Keratinocyte (primary cell): Measurements from ENCODE around the gene FAM221B. TPM values are rescaled to one million over a fixed set of nuclear protein-coding genes. Genes with fewer than 3 reads are reported as not detected.

ENCODE experiments used
- DNase-seq: peaks from one replicate; pipeline ENCODE4 v3.0.0-alpha.2; 2011; ENCODE audit warnings: low read depth, missing footprints, low spot score
- FAIRE-seq: peaks from 2 replicates; lab custom pipeline; 2011; peaks lifted over from hg19 to GRCh38; lab: Jason Lieb, UNC
- H2AFZ ChIP-seq: 2 replicates; pipeline ENCODE4 v1.6.0; 2012; ENCODE audit warnings: low read length, control low read depth, inconsistent platforms; ENCODE audit not compliant: control insufficient read depth
- H3K27ac ChIP-seq: 2 replicates; pipeline ENCODE4 v1.5.1; 2011; ENCODE audit warnings: low read length; ENCODE audit not compliant: control insufficient read depth, insufficient read depth
- H3K27me3 ChIP-seq: 3 replicates; pipeline ENCODE4 v1.6.0; 2011; ENCODE audit warnings: low read length; ENCODE audit not compliant: control insufficient read depth, insufficient read depth; ENCODE audit errors: extremely low read depth
- H3K36me3 ChIP-seq, 2 experiments: 2 replicates in 1 of 2; 3 replicates in 1 of 2; pipeline ENCODE4 v1.5.1; 2011; ENCODE audit warnings: low read length in 2 of 2, mild to moderate bottlenecking in 1 of 2; ENCODE audit not compliant: control insufficient read depth in 2 of 2, insufficient read depth in 2 of 2; ENCODE audit errors: extremely low read depth in 1 of 2
- H3K4me1 ChIP-seq: 3 replicates; pipeline ENCODE4 v1.5.1; 2011; ENCODE audit warnings: low read length; ENCODE audit not compliant: control insufficient read depth, insufficient read depth; ENCODE audit errors: extremely low read depth
- H3K4me2 ChIP-seq: 3 replicates; pipeline ENCODE4 v1.6.0; 2011; ENCODE audit warnings: low read depth, low read length; ENCODE audit not compliant: control insufficient read depth, insufficient read depth; ENCODE audit errors: extremely low read depth
- H3K4me3 ChIP-seq, 3 experiments: fragments of 200-600 bp in 1 of 3; sonication (generic) in 1 of 3; 2 replicates in 2 of 3; 3 replicates in 1 of 3; pipeline ENCODE4 v1.5.1; 2011 to 2016; ENCODE audit warnings: low read length in 3 of 3, mild to moderate bottlenecking in 3 of 3, control low read depth in 2 of 3, inconsistent platforms in 1 of 3, low read depth in 1 of 3, mixed read lengths in 1 of 3, mixed run types in 1 of 3, moderate library complexity in 1 of 3; ENCODE audit not compliant: control insufficient read depth in 2 of 3, insufficient read depth in 2 of 3; ENCODE audit errors: extremely low read depth in 1 of 3
- H3K79me2 ChIP-seq: 2 replicates; pipeline ENCODE4 v1.6.0; 2012; ENCODE audit warnings: low read length; ENCODE audit not compliant: control insufficient read depth, insufficient read depth
- H3K9ac ChIP-seq: 3 replicates; pipeline ENCODE4 v1.6.0; 2011; ENCODE audit warnings: low read length; ENCODE audit not compliant: control insufficient read depth, insufficient read depth; ENCODE audit errors: extremely low read depth
- H3K9me1 ChIP-seq: 3 replicates; pipeline ENCODE4 v1.6.0; 2011; ENCODE audit warnings: low read length; ENCODE audit not compliant: control insufficient read depth, insufficient read depth; ENCODE audit errors: extremely low read depth
- H3K9me3 ChIP-seq: 2 replicates; pipeline ENCODE4 v1.5.1; 2012; ENCODE audit warnings: low read depth, low read length; ENCODE audit not compliant: control insufficient read depth
- H4K20me1 ChIP-seq: 3 replicates; pipeline ENCODE4 v1.6.0; 2011; ENCODE audit warnings: low read length; ENCODE audit not compliant: control insufficient read depth, insufficient read depth; ENCODE audit errors: extremely low read depth
- EZH2 ChIP-seq: IDR thresholded peaks from one replicate; pipeline ENCODE4 v1.6.1; 2012; ENCODE audit warnings: inconsistent platforms, mild to moderate bottlenecking, low read length, moderate library complexity
- dilution Hi-C: fragments of 300-500 bp; cut with MboI; formaldehyde crosslinking; loops from one replicate; pipeline ENCODE4 v1.7.0; 2020; ENCODE audit warnings: low sequenced_read_pairs; ENCODE audit not compliant: extremely low pct_ligation_motif_present
- polyA plus RNA-seq, 5 experiments: library from polyadenylated mRNA; depleted of rRNA in 3 of 5; stranded (reverse) in 3 of 5; stranded (forward) in 1 of 5; unstranded in 1 of 5; fragments of >200 nt; gene quantifications; 1 replicate in 1 of 5; 2 replicates in 3 of 5; 3 replicates in 1 of 5; pipeline versions ENCODE4 v1.2.1 to v1.2.3, GENCODE V29; 2011 to 2012; ENCODE audit warnings: missing spikeins in 2 of 5, low read depth in 1 of 5, low replicate concordance in 1 of 5
- TF ChIP-seq, protein P1 (sequence below), 3 experiments: IDR thresholded peaks in 1 of 3; conservative IDR thresholded peaks in 1 of 3; optimal IDR thresholded peaks in 1 of 3; 2 replicates in 2 of 3; 3 replicates in 1 of 3; pipeline versions ENCODE3 to v1.5.1; 2011; ENCODE audit warnings: low read length in 3 of 3, mild to moderate bottlenecking in 3 of 3, moderate library complexity in 2 of 3, control low read depth in 1 of 3, inconsistent platforms in 1 of 3; ENCODE audit not compliant: insufficient read depth in 2 of 3; ENCODE audit errors: extremely low read depth in 1 of 3

Gene FAM221B
- polyA plus RNA-seq, 1 donor (not counting 4 experiments of a cell fraction or from before 2014, with no cell fraction given) = not detected

DNA sequence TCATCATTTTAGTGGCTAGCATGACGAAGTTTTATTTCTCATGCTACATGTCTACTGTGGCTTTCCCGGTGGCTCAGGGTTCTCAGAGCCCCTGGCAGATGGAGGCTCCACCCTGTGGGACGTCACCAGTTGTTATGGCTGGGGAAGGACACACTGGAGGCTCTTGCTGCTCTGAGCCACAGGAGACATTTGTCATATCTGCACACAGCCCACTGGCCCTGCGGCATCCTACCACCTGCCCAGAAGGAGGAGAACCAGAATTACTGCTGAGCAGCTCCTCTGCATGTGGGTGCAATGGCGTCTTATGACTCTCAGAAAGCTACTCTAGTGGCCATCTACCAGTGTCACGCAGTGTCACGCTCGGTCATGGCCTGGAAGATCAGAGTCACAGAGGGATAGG lies 35.1 kb upstream of the FAM221B start:
- FAIRE-seq (no peak), DNase-seq (no peak)
- H3K9me3 ChIP-seq = no peaks in the 10 kb centered on the region
- H3K27ac ChIP-seq = no peak overlapping the region
- no peak overlapping the region for H3K9ac ChIP-seq
- H3K4me3 ChIP-seq = no peak overlapping the region
- H3K27me3 ChIP-seq = peaks cover 3% of the 10 kb centered on the region
- H3K4me2 ChIP-seq = no peak overlapping the region
- no peaks in the 10 kb centered on the region for H3K79me2 ChIP-seq
- H3K9me1 ChIP-seq = no peaks in the 10 kb centered on the region
- dilution Hi-C loops = no loop called here
- TF ChIP-seq, protein P1, sequence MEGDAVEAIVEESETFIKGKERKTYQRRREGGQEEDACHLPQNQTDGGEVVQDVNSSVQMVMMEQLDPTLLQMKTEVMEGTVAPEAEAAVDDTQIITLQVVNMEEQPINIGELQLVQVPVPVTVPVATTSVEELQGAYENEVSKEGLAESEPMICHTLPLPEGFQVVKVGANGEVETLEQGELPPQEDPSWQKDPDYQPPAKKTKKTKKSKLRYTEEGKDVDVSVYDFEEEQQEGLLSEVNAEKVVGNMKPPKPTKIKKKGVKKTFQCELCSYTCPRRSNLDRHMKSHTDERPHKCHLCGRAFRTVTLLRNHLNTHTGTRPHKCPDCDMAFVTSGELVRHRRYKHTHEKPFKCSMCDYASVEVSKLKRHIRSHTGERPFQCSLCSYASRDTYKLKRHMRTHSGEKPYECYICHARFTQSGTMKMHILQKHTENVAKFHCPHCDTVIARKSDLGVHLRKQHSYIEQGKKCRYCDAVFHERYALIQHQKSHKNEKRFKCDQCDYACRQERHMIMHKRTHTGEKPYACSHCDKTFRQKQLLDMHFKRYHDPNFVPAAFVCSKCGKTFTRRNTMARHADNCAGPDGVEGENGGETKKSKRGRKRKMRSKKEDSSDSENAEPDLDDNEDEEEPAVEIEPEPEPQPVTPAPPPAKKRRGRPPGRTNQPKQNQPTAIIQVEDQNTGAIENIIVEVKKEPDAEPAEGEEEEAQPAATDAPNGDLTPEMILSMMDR (optimal IDR thresholded peaks at IDR 0.05 in 1 of 3, IDR thresholded peaks at IDR 0.05 in 1 of 3, conservative IDR thresholded peaks at IDR 0.05 in 1 of 3; ENCODE audit: extremely low read depth in 1 of 3, insufficient read depth in 2 of 3, low read length in 3 of 3) = no peak
- TF ChIP-seq EZH2 = no peak
- H3K4me1 ChIP-seq = no peaks in the 10 kb centered on the region
- no peak overlapping the region for H2AFZ ChIP-seq
- no peaks in the 10 kb centered on the region for H3K36me3 ChIP-seq
- no peaks in the 10 kb centered on the region for H4K20me1 ChIP-seq

- H3K9me1 ChIP-seq = no peaks in the 10 kb centered on the region
- H3K9ac ChIP-seq = no peak overlapping the region
- H3K79me2 ChIP-seq = no peaks in the 10 kb centered on the region
- no peaks in the 10 kb centered on the region for H4K20me1 ChIP-seq
- peaks cover 3% of the 10 kb centered on the region for H3K27me3 ChIP-seq
- H3K4me2 ChIP-seq = no peak overlapping the region
- dilution Hi-C loops = no loop called here
- no peaks in the 10 kb centered on the region for H3K9me3 ChIP-seq
- H3K4me1 ChIP-seq = no peaks in the 10 kb centered on the region
- no peak overlapping the region for H3K27ac ChIP-seq
- TF ChIP-seq EZH2 = no peak
- TF ChIP-seq, protein P1 (optimal IDR thresholded peaks at IDR 0.05 in 1 of 3, IDR thresholded peaks at IDR 0.05 in 1 of 3, conservative IDR thresholded peaks at IDR 0.05 in 1 of 3; ENCODE audit: extremely low read depth in 1 of 3, insufficient read depth in 2 of 3, low read length in 3 of 3) = no peak
- no peak overlapping the region for H3K4me3 ChIP-seq
- H3K36me3 ChIP-seq = no peaks in the 10 kb centered on the region
- no peak overlapping the region for H2AFZ ChIP-seq
- DNase-seq (no peak), FAIRE-seq (no peak)
Measured at GRCh38 chr9:35862328-35862727, 33.8 kb upstream of the FAM221B start.
